ENCODE data around the gene TRIM74.
A peak's percentile ranks its signal among the peaks of the same experiment; 100 is the strongest.
"Not testable (repeated sequence)": the region's sequence is repeated elsewhere in the genome, so short reads cannot be mapped to it uniquely, and the experiment has no call there.

TRIM74 gene

DNA sequence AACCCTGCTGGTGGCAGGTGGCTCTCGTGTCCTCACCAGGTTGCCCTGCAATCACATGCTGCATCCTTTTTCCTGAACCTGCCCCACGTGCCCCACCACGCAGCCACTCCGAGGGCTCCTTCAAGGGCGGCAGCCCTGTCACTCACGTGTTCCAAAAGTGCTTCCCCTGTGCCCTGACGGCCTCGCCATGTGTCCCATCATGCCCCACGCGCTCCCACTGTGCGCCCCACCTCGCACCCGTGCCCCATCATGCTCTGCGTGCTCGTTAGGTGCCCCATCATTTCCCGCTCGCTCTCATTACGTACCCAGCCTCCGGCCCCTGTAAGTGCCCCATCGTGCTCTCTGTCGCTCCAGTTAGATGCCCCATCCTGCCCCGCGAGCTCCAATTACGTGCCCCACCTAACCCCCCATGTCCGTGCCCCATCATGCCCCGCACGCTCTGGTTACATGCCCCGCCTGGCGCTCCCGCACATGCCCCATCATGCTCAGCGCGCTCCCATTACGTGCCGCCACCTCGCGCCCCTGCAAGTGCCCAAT lies at the start of gene TRIM74:
Gene TRIM74 (minus strand): TSS at position 487 of the 537 bp plus-strand sequence. CDS start 3,309 bp downstream, outside the sequence.
- DNase-seq: not testable (repeated sequence)

GRCh38 chr7:73006491-73006890 lies 37.2 kb upstream of the TRIM74 start:
- DNase-seq: not testable (repeated sequence)

GRCh38 chr7:73005693-73006447 lies 36.6 kb upstream of the TRIM74 start:
- peak; percentile 80 to 81 for DNase-seq

GRCh38 chr7:73005356-73005692 lies 36.1 kb upstream of the TRIM74 start:
- DNase-seq: peak; percentile 56 to 73

DNA sequence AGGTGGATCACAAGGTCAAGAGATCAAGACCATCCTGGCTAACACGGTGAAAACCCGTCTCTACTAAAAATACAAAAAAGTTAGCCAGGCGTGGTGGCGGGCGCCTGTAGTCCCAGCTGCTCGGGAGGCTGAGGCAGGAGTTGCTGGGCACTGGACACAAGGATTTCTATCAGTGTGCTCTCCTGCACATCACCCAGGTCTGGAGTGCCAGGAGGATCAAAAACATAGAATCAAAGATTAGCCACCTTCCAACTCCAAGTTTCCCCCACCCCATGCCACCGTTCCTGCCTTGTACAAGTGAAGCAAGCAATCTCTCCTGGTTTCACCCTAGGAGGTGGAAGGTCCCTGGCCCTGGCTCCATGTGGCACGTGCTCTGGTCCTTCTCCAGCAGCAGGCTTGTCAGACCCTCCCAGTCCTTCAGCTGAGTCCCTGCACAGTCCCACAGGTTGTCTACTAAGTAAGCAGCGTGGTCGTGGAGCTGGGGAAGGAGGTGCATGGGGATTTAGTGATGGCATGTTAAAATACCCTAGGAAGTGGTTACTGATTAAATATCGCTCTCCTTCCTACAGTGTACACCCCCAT lies 28.7 kb upstream of the TRIM74 start:
- not testable (repeated sequence) for DNase-seq

DNA sequence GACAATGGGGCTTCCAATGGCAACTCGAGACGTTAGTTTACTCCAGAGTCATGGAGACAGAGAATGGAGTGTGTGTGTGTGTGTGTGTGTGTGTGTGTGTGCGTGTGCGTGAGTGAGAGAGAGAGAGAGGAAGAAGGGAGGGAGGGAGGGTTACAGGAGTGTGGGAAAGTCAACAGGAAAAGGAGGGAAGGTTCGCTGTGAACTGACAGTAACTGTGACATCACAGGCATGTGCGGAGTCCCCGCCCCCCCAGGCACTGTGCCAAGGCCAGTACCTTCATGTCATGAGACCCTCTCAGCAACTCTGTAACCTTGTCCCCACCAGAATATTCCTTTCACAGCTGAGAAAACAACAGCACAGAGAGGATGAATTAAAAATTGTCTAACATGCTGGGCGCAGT lies 28.2 kb upstream of the TRIM74 start:
- not testable (repeated sequence) for DNase-seq

DNA sequence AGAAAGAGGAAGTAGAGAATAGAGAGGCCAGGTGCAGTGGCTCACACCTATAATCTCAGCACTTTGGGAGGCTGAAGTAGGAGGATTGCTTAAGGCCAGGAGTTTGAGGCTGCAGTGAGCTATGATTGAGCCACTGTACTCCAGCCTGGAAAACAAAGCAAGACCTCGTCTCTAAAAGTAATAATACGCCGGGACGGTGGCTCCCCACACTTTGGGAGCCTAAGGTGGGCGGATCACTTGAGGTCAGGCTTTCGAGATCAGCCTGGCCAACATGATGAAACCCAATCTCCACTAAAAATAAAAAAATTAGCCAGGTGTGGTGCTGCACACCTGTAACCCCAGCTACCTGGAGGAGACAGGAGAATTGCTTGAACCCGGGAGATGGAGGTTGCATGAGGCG lies 26.2 kb upstream of the TRIM74 start:
- DNase-seq: not testable (repeated sequence)

- not testable (repeated sequence) for DNase-seq
Observed at GRCh38 chr7:72990146-72990913, 21.1 kb upstream of the TRIM74 start.

GRCh38 chr7:72982084-72982483 lies 12.8 kb upstream of the TRIM74 start:
- not testable (repeated sequence) for DNase-seq

DNA sequence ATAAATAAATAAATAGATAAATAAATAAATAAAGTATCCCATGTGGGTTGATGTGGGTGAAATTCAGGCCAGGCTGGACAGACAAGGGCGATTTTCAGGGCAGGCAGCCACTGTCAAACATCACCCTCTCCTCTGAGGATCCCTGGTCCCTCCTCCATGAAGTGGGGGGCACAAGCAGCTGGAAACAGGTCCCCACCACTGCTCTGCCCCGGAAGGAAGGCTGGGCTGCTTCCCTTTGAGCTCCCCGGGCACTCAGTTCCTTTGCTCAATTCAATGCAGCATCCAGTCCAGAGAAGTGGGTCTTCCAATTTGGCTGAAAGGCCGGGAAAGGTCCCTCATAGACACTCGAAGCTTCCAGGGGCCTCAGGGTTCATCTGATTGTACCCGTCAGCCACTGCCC lies 11.1 kb upstream of the TRIM74 start:
- DNase-seq: not testable (repeated sequence)

GRCh38 chr7:72976434-72976833 lies 7.2 kb upstream of the TRIM74 start:
- DNase-seq: not testable (repeated sequence)

GRCh38 chr7:72975656-72976286 lies 6.5 kb upstream of the TRIM74 start:
- not testable (repeated sequence) for DNase-seq

- DNase-seq: not testable (repeated sequence)
Observed at GRCh38 chr7:72974781-72975180, 5.5 kb upstream of the TRIM74 start.

DNA sequence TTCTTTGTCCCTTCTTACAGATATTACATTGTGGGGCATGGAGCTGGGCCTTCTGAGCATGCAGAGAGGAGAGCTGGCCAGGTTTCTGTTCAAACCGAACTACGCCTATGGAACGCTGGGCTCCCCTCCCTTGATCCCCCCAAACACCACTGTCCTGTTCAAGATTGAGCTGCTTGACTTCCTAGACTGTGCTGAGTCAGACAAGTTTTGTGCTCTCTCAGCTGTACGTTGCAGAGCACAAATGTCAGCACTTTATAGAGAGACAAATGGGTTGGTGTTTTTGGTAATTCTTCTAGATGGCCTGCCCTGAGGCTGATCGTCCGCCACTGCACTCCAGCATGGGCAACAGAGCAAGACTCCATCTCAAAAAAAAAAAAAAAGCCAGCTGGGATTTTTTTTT lies 2.2 kb upstream of the TRIM74 start:
- not testable (repeated sequence) for DNase-seq

DNA sequence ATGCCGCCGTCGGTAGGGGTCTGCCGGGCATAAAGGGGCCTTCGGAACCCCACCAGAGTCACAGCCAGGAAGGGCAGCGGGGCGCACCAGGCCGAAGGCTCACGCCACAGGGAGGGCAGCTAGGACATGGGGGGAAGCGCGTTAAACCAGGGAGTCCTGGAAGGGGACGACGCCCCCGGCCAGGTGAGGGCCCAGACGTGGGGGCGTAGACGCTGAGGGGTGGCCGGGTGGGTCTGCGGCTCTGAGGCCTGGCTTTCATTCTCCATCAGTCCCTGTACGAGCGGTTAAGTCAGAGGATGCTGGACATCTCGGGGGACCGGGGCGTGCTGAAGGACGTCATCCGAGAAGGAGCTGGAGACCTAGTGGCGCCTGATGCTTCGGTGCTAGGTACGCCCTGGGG lies 422 bp upstream of the TRIM74 start:
- not testable (repeated sequence) for DNase-seq

- DNase-seq: not testable (repeated sequence)
Observed at GRCh38 chr7:72966892-72967291, 2.4 kb downstream of the TRIM74 start.

DNA sequence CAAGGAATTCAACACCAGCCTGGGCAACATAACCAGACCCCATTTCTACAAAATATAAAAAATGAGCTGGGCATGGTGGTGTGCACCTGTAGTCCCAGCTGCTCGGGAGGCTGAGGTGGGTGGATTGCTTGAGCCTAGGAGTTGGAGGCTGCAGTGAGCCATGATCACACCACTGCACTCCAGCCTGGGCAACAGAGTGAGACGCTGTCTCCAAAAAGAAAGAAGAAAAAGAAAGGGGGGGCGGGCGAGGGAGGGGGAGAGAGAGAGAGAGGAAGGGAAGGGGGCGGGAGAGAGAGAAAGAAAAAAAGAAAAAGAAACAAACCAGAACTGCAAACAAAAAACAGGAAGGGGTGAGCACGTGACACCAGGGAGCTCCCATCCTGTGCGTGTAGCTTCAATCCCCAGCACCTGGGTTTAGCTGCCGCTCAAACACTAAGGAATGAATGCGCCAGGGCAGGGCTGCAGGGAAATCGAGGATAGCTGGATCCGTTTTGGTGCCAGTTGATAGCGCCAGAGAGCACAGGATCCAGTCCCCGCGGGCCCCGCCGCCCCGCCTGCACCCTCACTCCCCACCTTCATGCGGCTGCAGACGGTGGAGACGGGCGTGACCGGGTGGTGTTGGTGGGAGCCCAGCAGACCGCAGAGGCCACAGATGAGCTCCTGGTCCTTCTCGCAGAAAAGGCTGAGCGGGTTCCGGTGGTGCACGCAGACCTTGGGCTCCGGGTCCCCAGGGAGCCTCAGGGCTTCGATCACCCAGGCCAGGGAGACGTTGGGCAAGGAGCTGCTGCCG lies 3.9 kb downstream of the TRIM74 start:
- DNase-seq: not testable (repeated sequence)

DNA sequence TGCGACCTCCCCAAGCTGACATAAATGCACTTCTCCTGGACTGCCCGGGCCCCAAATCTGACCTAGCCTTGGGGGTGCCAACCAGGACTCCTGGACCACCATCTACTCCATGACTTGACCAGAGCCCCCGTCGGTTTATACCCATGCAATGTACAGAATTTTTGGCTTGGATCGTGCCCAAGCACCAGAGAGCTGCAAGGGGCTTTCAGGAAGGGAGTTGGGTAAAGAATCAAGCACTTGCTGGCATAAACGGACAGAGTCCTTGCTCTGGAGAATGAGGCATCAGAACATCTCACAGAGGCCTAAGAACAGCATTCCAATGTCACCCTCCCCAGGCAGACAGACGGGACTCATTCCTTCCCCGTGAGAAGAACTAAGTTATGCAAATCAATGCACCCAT lies 6.2 kb downstream of the TRIM74 start:
- not testable (repeated sequence) for DNase-seq

GRCh38 chr7:72961346-72961650 lies 8.0 kb downstream of the TRIM74 start:
- not testable (repeated sequence) for DNase-seq

GRCh38 chr7:72960626-72961345 lies 8.5 kb downstream of the TRIM74 start:
- DNase-seq: not testable (repeated sequence)

GRCh38 chr7:72960029-72960428 lies 9.2 kb downstream of the TRIM74 start:
- DNase-seq: not testable (repeated sequence)
